ENCODE data around the gene ALK. TPM values are rescaled to one million over a fixed set of nuclear protein-coding genes. Genes with fewer than 3 reads are reported as not detected.

Gene ALK
- total and polyA plus RNA-seq, 12 donors = 0.09 to 1.8 (median 0.53) TPM; not detected in 1

DNA sequence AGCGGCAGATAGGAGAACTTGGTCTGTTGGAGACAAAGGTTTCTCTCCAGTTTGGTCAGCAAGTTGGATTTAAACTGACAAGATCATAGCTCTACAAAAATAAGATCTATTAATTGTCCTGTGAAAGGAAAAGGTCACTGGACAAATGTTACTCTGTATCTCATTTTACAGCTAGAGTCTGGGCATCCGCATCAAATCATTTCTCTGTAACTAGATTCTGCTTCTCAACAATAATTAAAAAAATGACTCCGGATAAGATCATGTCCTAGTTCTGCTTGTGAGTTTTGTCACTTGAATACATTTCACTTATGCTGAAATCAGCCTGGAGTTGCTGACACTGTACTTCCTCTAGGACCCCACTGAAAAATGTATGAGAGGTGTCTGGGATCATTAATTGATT lies 310.8 kb downstream of the ALK start:
- no peaks in the 10 kb centered on the region for H3K27me3 ChIP-seq
- H3K36me3 ChIP-seq (replicated peaks in 1 of 2) = no peaks in the 10 kb centered on the region
- H3K27ac ChIP-seq = no peak overlapping the region
- TF ChIP-seq POLR2A (IDR thresholded peaks at IDR 0.05) (no peak), CTCF (IDR thresholded peaks at IDR 0.05) (no peak)
- no peaks in the 10 kb centered on the region for H3K9me3 ChIP-seq (replicated peaks in 1 of 3)
- intact Hi-C loops (cut with DNase I) = no loop called here
- H3K4me3 ChIP-seq = no peak overlapping the region
- H3K4me1 ChIP-seq (replicated peaks in 1 of 2) = no peaks in the 10 kb centered on the region
- DNase-seq = no peak
- 80 to 84% (median 82%) methylated on average over 3 of the region's 3 CpGs for WGBS, 4 donors

DNA sequence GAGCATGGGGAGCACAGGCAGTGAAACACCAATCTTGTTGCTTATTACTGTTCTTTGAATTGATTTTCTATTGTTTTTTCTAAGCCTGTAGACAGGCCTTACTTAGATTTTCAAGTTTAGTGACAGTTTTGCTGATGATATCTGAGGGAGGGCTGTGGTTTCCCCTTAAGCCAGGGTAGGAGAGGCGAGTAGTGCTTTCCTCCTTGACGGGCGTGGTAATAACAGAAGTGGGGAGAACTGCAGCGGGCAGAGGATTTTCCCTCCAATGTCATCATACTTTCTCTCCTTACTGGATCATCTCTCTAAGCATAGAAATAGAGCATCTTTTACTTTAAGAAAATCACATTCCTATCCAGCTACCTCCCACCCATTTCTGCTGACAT lies 314.4 kb downstream of the ALK start:
- TF ChIP-seq CTCF (IDR thresholded peaks at IDR 0.05) (no peak), POLR2A (IDR thresholded peaks at IDR 0.05) (no peak)
- H3K36me3 ChIP-seq (replicated peaks in 1 of 2) = no peaks in the 10 kb centered on the region
- intact Hi-C loops (cut with DNase I) = no loop called here
- no peak for DNase-seq
- no peaks in the 10 kb centered on the region for H3K27me3 ChIP-seq
- 68 to 89% (median 81%) methylated on average over 4 of the region's 4 CpGs for WGBS, 4 donors
- H3K27ac ChIP-seq = no peak overlapping the region
- no peaks in the 10 kb centered on the region for H3K4me1 ChIP-seq (replicated peaks in 1 of 2)
- no peaks in the 10 kb centered on the region for H3K9me3 ChIP-seq (replicated peaks in 1 of 3)
- H3K4me3 ChIP-seq = no peak overlapping the region

GRCh38 chr2:29606104-29607037 lies 315.0 kb downstream of the ALK start:
- TF ChIP-seq CTCF (IDR thresholded peaks at IDR 0.05) = no peak
- TF ChIP-seq POLR2A (IDR thresholded peaks at IDR 0.05) = no peak
- H3K27ac ChIP-seq = no peak overlapping the region
- 72 to 93% (median 87%) methylated on average over 1 of the region's 1 CpG for WGBS, 4 donors
- no peak overlapping the region for H3K4me3 ChIP-seq
- intact Hi-C loops (cut with DNase I) = no loop called here
- DNase-seq = no peak
- no peaks in the 10 kb centered on the region for H3K36me3 ChIP-seq (replicated peaks in 1 of 2)
- no peaks in the 10 kb centered on the region for H3K4me1 ChIP-seq (replicated peaks in 1 of 2)
- H3K9me3 ChIP-seq (replicated peaks in 1 of 3) = no peaks in the 10 kb centered on the region
- H3K27me3 ChIP-seq = no peaks in the 10 kb centered on the region

DNA sequence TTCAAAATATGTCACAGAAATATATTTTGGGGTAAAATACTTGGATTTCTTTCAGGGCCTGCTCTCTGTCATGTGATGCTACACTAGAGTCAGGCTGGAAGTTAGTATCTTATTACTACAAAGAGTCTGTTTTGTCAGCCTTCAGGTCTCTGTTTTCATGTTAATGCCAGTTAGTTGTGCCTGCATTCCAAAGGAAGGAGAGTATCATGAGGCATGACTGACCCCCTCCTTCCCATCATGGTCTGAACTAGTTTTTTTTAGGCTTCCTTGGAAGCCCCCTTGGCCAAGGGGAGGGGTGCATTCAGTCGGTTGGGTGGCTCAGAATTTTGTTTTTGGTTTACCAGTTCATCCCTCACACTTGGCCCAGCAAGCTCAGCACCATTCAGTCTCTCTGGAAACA lies 318.0 kb downstream of the ALK start:
- H3K4me3 ChIP-seq = no peak overlapping the region
- no peak for DNase-seq
- TF ChIP-seq POLR2A (IDR thresholded peaks at IDR 0.05) (no peak), CTCF (IDR thresholded peaks at IDR 0.05) (no peak)
- H3K4me1 ChIP-seq (replicated peaks in 1 of 2) = no peaks in the 10 kb centered on the region
- 8 to 33% (median 15%) methylated on average over 1 of the region's 1 CpG for WGBS, 4 donors
- intact Hi-C loops (cut with DNase I) = no loop called here
- no peaks in the 10 kb centered on the region for H3K9me3 ChIP-seq (replicated peaks in 1 of 3)
- no peak overlapping the region for H3K27ac ChIP-seq
- H3K36me3 ChIP-seq (replicated peaks in 1 of 2) = no peaks in the 10 kb centered on the region
- H3K27me3 ChIP-seq = no peaks in the 10 kb centered on the region
